DMS 273 (cell line): ENCODE measurements around the gene AQP5.

ENCODE experiments used
- DNase-seq: peaks from one replicate; lab custom pipeline; 2025; ENCODE audit not compliant: unreplicated experiment; lab: John Stamatoyannopoulos, UW

Gene AQP5

DNA sequence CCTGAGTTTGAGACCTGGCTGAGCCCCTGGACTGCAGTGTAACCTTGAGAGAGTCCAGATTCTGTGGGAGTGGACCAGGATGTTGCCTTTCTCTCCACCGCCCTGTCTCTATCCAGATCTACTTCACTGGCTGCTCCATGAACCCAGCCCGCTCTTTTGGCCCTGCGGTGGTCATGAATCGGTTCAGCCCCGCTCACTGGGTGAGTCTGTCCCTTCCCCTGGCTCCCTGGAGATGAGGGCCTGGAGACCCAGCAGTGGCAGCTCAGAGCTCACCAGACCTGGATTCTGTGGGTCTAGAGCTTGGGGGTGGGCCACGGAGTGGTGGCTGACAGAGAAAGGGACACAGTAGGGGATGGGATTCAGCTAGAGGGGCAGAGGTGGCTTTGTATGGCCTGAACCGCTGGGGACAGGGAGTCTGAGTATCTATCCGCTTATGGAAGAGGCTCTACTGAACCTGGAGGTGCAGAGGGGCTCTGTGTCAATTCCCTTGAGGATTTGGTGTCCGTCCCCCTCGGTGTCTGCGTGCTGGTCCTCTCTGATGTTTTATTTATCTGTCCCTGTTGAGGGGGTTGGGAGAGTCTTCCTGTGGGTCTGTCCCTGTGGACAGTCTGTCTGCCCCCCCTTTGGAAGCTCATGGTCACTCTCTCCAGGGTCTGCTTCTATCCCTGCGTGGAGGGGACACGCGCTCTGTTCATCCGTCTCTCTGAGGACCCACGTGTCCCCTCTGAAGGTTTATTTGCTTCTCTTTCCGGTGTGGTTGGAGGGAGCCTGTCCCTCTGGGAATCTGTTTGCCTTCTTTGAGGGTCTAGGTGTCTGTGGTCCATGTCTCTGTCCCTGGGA, 2.5 kb downstream of the AQP5 start:
- DNase-seq, result no peak

DNA sequence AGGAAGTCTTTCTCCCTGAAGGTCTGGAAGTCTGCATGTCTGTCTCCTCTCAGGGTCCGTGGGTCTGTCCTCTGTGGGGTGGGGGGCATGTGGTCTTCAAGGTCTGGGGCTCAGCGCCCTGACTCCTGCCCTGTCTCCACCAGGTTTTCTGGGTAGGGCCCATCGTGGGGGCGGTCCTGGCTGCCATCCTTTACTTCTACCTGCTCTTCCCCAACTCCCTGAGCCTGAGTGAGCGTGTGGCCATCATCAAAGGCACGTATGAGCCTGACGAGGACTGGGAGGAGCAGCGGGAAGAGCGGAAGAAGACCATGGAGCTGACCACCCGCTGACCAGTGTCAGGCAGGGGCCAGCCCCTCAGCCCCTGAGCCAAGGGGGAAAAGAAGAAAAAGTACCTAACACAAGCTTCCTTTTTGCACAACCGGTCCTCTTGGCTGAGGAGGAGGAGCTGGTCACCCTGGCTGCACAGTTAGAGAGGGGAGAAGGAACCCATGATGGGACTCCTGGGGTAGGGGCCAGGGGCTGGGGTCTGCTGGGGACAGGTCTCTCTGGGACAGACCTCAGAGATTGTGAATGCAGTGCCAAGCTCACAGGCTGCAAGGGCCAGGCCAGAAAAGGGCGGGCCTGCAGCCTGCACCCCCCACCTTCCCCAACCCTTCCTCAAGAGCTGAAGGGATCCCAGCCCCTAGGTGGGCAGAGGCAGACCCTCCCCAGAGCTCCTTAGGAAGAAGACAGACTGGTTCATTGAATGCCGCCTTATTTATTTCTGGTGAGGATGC, 3.4 kb downstream of the AQP5 start:
- DNase-seq, result no peak

DNA sequence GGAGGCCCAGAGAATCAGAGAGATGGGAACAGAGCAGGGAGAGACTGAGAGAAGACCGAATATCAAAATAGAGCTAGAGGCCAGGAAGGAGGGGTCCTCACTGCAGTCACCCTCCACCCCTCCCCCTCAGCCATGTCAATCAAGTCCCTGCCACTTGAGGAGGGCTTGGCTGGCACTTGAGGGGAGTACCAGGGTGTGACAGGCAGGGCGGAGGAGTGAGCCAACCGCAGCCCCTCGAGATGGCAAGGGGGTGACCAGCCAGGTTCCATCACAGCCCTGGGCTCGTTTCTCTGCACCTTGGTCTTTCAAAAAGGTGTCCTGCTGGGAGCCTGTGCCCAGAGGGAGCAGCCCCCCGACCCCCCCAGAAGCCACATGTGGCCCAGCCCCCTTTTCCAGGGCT, 4.2 kb downstream of the AQP5 start:
- DNase-seq, result no peak

DNA sequence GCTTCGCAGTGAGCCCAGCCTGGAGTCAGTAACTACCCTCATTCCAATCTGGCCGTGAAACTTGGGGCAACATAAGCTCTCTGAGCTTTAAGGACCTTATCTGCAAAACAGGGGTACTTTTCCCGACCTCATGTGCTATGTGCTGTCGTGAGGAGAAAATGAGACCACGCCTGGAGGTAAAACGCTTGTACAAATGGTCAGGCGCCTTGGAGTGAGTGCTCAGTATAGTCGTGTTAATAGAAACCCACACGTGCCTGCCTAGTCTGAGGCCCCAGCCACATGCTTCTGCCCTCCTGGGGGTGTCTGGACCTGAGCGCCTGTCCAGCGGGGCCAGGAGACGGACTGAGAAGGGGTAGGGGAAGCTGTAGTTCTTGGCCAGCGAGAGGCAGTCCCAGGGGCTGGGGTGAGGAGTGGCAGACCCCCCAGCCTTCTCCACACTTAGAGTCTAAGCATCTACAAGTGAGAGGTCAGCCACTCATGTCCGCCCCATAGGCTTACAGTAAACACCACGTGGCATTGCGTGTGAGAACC, 4.9 kb downstream of the AQP5 start:
- DNase-seq, result no peak

DNA sequence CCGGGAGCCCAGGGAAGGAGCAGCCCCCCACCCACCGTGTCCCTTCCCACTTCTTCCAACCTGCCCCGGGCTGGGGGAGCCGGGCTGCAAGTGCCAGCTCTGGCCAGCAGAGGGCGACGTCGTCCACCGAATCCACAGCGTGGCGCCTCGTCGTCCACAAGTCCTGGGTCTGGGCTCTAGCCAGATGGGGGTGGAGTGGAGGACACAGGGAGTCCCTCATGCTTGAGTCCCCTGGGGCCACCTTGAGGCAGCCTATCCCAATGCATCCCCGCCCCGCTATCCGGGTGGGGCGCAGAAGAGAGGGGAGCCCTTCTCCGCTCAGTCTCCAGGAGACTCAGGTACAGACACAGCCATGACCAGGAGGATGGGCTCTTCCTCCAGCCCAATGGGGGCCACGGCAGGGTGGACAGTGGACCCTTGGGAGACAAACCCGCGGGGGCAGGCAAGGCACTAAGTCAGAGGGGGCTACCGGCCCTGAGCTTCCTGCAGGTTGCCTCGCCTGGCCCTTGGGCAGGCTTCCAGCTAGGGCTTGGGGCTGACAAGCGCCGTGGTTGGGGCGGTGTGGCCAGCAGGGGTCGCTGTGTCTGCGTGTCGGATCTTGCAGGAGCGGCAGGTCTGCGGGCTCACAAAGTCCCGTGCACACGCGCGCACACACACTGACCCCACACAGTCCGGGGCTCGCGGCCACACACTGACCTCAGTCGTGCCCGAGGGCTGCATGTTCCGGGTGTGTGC, 5.5 kb downstream of the AQP5 start:
- DNase-seq, result peak; percentile 91

DNA sequence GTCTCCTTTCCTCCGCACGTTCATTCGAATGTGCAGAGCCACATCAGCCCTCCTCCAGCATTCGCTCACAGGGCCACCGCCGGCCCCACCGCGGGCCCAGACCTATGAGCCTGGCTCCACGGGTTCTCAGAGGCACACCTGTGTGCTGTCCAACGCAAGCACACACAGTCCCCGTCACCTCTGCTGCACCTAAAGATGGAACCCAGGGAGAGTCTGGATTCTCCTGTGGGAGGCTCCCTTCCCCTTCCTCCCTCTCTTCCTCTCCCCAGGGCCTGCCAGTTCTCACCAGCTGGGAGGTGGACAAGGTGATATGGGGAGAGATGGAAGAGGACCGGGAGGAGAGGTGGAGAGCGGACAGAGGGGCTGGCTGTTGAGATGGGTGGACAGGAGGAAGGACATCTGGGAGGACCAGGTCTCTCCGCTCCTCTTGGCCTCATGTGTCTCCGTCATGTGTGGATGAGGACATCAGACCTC, 6.1 kb downstream of the AQP5 start:
- no peak for DNase-seq

DNA sequence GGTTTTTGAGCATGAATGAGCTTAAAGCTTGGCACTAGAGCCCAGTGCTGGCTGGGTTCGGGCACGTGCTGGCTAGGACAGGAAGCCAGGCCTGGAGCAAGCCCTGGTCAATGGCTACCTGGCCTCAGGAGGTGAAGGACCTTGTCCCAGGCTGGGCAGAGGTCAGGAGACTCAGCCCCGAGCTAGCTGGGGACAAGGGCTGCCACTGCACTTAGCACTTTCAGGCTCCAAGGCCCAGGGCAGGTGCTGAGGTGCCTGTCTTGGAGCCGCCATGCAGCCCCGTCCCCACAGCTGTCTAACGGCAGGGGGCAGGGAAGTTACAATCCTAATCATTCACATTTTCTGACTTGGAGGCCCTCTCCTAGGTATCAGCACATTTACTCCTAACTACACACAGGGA, 6.8 kb downstream of the AQP5 start:
- DNase-seq, result no peak

DNA sequence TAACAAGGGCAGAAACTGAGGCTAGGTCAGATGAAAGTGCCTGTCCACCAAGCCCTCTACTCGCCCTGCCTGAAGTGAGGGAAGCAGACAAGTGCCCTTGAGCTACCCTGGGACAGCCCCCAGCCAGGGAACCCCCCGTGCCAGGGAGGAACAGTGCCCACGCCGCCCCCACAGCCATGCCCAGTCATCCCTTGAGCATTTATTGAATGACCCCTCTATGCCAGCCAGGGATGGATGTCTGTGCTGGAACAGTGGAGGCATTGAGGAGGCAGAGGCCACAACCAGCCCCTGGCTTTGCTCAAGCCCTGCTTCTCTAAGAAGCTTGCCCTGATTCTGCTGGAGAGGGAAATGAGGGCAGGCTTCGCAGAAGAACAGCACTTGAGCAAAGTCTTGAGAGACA, 7.4 kb downstream of the AQP5 start:
- no peak for DNase-seq

DNA sequence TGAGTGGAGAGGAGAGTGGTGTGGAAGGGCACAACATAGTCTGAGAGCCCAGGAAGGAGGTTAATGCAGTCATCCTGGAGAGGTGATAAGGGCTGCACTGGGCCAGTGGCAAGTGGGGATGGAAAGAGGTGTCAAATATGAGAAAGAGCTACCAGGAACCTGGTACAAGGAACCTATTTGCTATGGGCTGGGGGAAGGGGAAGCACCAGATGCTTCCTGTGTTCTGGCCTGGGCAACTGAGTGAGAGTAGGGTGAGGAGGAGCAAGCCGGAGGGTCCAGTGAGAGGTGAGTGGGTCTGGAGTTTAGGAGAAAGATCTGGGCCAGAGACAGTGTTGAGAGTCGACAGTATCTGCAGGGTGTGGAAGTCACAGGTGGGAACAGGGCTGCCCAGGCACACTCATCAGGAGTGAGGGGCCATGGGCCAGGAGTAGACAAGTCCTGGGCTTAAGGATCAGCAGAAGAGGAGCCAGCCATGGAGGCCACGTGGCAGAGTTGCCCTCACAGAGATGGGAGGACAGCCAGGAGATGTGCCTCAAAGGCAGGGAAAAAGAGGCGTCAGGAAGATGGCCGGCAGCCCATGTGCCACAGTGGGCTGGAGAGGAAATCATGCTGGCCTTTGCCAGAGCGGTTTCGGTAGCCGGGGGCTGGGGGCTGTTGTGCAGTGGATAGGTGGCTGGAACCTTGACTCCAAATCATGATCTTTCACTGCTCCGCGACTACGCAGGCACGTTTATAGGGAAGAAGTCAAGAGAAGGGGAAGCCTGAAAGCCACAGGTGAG, 8.2 kb downstream of the AQP5 start:
- DNase-seq, result no peak

DNA sequence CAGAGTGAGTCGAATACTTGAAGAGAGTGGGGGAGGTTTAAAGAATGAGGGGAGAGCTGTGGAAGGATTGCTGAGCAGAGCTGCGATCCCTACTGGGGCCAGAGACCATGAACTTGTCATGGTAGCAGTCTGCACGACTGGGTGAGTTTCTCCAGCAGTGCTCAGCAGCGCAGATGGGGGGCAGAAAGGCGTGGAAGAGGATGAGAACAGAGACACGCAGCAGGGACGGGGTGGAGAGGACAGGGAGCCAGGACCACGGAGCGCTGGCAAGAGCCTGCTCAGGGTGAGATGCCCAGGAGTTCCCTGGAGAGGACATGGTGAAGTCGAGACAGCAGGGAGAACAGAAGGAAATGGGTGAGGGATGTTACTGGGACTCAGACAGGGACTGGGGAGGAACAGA, 9.0 kb downstream of the AQP5 start:
- no peak for DNase-seq

DNA sequence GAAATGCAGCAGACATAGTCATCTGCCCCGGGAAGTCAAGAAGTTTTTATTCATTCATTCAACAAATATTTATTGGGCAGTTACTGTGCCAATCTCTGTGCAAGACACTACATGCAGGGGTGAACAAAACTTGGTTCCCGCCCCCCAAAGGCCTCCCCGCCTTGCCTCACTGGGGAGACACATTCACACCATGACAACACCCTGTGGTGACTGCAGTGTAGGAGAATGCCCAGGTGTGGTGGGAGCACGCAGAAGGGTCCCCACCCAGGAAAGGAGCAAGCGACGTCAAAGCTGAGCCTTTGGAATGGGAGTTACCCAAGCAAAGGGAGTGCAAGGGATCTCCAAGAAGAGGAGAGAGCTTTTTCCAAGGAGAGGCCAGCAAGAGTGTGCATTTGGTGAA, 9.5 kb downstream of the AQP5 start:
- DNase-seq, result no peak

DNA sequence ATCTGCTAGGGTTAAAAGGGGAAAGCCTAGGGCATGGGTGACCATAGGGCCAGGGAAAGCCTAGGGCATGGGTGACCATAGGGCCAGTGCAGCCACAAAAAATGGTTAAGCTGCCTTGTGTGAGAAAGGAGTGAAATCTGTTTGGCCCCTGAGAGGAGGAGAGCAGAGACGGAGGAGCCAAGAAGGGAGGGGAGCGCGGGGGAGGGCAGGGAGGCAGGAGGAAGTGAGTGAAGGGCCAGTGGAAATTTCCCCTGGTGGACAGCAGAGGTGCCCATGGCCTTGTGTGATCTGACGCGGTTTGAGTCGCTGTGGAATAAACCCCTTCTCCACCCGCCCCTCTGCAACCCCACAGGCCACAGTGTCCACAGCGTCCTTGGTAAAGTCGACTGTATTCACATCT, 10.5 kb downstream of the AQP5 start:
- no peak for DNase-seq

DNA sequence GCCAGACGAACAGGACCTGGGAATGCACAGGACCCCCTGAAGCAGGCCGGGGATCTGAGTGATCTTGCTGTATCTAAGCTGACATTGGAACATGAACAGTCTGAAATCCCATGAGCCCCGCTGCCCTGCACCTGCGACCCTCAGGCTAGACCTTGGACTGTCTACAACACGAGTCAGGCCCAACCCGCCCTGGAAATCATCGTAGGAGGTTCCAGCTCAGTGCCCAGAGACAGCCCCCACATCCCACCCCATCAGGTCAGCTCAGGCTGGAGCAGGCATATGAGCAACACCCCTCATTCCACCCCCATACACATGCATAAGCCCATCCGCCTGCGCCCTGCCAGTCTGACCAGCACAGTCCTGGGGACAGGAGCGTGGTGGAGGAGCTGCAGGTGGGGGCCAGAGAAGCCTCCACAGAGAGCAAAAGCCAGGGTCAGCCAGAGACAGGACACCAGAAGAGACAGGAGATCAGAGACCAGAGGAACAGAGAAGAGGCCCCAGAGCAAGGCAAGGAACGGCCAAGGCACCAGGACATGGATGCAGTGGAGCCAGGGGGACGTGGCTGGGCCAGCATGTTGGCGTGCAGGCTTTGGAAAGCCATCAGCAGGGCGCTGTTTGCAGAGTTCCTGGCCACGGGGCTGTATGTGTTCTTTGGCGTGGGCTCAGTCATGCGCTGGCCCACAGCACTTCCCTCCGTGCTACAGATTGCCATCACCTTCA, 11.1 kb downstream of the AQP5 start, which contains the start of gene AQP6:
Gene AQP6, plus strand, starts transcription at position 307 of the 720 bp plus-strand sequence. Its CDS starts 227 bp downstream, at position 534.
- DNase-seq, result no peak

DNA sequence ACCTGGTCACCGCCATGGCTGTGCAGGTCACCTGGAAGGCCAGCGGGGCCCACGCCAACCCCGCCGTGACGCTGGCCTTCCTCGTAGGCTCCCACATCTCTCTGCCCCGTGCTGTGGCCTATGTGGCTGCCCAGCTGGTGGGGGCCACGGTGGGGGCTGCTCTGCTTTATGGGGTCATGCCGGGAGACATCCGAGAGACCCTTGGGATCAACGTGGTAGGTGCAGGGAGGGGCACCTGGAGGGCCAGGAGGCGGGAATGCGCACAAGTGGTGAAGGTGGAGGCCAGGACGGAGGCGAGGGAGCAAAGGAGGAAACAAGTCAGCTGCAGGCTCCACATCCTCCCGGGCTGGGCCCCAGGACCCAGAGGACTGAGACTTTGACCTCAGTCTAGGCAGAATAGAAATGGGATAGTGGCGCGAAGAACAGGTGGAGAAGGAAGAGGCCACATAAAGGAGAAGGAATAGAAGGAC, 11.7 kb downstream of the AQP5 start:
- DNase-seq, result no peak

DNA sequence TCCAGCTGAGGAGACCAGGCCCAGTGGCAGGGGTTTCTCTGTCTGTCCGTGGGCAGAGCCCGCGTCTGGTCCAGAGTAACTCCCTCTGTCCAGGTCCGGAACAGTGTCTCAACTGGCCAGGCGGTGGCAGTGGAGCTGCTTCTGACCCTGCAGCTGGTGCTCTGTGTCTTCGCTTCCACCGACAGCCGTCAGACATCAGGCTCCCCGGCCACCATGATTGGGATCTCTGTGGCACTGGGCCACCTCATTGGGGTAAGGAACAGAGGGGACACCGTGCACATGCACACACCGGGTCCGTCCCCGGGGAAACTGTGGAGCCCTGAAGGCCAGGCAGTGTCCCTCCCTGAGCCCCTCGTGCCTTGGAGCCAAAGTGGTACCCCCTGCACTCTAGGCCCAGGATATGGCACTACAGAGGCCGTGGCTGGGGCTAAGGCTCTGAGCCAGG, 12.6 kb downstream of the AQP5 start:
- peak; percentile 43 for DNase-seq

DNA sequence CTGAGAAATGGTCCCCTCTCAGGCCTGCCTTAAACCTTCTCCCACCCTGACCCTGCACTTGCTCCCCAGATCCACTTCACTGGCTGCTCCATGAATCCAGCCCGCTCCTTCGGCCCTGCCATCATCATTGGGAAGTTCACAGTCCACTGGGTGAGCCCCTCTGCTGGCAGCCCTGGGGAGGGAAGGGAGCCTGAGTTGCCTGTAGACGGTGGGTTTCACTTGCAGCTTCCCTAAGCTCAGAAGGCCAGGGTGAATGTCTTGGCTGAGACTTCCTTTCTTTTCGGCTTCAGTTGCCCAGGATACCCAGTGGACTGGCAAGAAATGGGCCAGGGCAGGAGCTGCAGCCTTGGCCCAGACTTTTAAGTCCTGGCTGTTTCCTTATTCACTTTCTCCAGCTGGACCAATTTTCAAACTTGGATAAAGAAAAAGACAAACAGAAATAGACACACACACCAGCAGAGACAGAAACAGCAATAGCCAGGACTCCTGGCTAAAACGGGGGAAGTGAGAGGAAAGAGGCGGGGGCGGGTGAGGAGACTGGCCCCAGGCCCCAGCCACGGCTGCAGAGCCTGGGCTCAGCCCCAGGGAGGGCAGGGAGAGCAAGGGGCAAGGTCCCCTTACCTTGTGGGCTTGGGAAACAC, 13.1 kb downstream of the AQP5 start:
- DNase-seq, result no peak

DNA sequence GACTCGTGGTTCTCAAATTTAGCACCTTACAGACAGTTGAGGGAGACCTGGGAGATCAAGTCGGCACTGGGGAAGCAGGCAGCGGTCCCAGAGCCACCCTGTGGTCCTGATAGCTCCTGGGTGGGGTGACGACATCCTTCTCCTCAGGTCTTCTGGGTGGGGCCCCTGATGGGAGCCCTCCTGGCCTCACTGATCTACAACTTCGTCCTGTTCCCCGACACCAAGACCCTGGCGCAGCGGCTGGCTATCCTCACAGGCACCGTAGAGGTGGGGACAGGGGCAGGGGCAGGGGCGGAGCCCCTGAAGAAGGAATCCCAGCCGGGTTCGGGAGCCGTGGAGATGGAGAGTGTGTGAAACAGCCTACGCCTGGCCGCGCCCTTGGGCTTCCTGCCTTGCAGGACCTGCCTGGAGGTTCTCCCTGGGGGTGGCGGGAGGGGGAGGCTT, 13.7 kb downstream of the AQP5 start:
- DNase-seq, result no peak

DNA sequence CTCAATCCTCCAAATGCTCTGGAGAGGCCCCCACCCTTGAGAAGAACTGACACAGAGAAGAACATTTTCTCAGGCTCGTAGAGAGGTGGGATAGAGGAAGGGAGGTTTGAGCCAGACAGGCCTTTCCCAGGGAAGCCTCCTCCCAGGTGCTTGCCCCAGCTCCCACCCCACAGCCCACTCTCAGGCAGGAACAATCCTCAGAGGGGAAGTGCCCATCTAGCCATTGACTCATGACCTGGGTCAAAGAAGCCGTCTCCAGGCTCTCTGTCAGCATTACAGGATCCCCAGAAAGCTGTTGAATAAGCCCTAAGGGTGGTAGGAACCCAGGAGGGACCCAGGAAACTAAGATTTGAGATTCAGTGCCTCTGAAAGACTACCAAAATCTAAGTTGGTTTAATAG, 14.9 kb downstream of the AQP5 start:
- DNase-seq, result no peak

DNA sequence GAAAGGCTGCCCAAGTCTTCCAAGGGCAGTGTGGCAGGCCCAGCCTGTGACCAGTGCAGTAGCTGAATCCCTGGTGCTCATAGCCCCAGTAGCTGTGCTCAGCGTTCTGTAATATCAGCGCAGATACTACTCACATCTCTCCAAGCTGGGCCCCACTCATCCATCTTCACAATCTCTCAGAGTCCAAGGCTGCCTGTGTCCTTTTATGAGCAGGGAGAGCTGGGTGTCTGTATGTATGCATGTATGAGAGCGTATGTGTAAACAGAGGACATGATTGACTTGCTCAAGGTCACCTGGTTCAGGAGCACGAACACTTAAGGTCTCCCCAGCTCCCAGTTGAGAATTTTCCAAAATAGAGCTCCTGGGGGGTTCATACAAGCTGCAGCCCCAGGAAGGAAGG, 16.5 kb downstream of the AQP5 start:
- DNase-seq, result no peak
